ENCODE results near the gene MARCHF2. TPM values are rescaled to one million over a fixed set of nuclear protein-coding genes. Genes with fewer than 3 reads are reported as not detected.

The MARCHF2 gene
- total and polyA plus RNA-seq, 9 of the 15 experiments (the other 6 are each of a cell fraction or from before 2014, with no cell fraction given): 0.39 to 6.4 (median 2.2) TPM

GRCh38 chr19:8445488-8446001 is 32.4 kb downstream of the MARCHF2 start (continued):
- TF ChIP-seq AFF4 (CRISPR knock-in tag; IDR thresholded peaks at IDR 0.05) (0 out of 2 replicates have a peak, but pooled peaks have one; percentile 1), FOXK2 (conservative IDR thresholded peaks at IDR 0.05 in 1 of 2, IDR thresholded peaks at IDR 0.05 in 1 of 2; ENCODE audit: low read depth in 2 of 2) (no peak), HDAC8 (tag; IDR thresholded peaks at IDR 0.05) (no peak), IRF2 (CRISPR knock-in tag; IDR thresholded peaks at IDR 0.05) (no peak), VEZF1 (CRISPR knock-in tag; IDR thresholded peaks at IDR 0.05) (peak; percentile 54; the same call in 1 of the 2 replicates), MIER1 (IDR thresholded peaks at IDR 0.05; ENCODE audit: low read depth) (no peak), HNRNPLL (IDR thresholded peaks at IDR 0.05; ENCODE audit: low read depth, low read length, poor library complexity, severe bottlenecking) (no peak), PHB2 (IDR thresholded peaks at IDR 0.05; ENCODE audit: low read depth) (no peak), CHD1 (IDR thresholded peaks at IDR 0.05; ENCODE audit: low read length) (peak; percentile 76), ZNF518B (CRISPR knock-in tag; IDR thresholded peaks at IDR 0.05) (no peak)
- TF ChIP-seq, protein P1, sequence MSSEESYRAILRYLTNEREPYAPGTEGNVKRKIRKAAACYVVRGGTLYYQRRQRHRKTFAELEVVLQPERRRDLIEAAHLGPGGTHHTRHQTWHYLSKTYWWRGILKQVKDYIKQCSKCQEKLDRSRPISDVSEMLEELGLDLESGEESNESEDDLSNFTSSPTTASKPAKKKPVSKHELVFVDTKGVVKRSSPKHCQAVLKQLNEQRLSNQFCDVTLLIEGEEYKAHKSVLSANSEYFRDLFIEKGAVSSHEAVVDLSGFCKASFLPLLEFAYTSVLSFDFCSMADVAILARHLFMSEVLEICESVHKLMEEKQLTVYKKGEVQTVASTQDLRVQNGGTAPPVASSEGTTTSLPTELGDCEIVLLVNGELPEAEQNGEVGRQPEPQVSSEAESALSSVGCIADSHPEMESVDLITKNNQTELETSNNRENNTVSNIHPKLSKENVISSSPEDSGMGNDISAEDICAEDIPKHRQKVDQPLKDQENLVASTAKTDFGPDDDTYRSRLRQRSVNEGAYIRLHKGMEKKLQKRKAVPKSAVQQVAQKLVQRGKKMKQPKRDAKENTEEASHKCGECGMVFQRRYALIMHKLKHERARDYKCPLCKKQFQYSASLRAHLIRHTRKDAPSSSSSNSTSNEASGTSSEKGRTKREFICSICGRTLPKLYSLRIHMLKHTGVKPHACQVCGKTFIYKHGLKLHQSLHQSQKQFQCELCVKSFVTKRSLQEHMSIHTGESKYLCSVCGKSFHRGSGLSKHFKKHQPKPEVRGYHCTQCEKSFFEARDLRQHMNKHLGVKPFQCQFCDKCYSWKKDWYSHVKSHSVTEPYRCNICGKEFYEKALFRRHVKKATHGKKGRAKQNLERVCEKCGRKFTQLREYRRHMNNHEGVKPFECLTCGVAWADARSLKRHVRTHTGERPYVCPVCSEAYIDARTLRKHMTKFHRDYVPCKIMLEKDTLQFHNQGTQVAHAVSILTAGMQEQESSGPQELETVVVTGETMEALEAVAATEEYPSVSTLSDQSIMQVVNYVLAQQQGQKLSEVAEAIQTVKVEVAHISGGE (CRISPR knock-in tag; IDR thresholded peaks at IDR 0.05): 0 out of 6 replicates have a peak, but pooled peaks of 1 of the 3 experiments have one; percentile 0
- TF ChIP-seq, protein P2, sequence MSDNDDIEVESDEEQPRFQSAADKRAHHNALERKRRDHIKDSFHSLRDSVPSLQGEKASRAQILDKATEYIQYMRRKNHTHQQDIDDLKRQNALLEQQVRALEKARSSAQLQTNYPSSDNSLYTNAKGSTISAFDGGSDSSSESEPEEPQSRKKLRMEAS (CRISPR knock-in tag; IDR thresholded peaks at IDR 0.05): no peak
